H9 (cell line): ENCODE data around the gene HOMER1. TPM values are rescaled to one million over a fixed set of nuclear protein-coding genes. Genes with fewer than 3 reads are reported as not detected.

Experiments used
- DNase-seq: peaks from one replicate; pipeline ENCODE4 v3.0.0-alpha.2; 2017
- H2AFZ ChIP-seq: one replicate; pipeline ENCODE4 v1.6.1; 2013; ENCODE audit warnings: mild to moderate bottlenecking, low read length, control low read depth, moderate library complexity
- H2AK5ac ChIP-seq: 2 replicates; pipeline ENCODE4 v1.6.1; 2013; ENCODE audit warnings: low read length, control low read depth, mixed read lengths; ENCODE audit not compliant: insufficient read length
- H2BK120ac ChIP-seq: one replicate; pipeline ENCODE4 v1.6.1; 2013; ENCODE audit warnings: low read depth, mild to moderate bottlenecking, low read length, control low read depth, inconsistent platforms; ENCODE audit not compliant: poor library complexity, severe bottlenecking
- H2BK12ac ChIP-seq: 2 replicates; pipeline ENCODE4 v1.6.1; 2013; ENCODE audit warnings: low read length, control low read depth, mixed read lengths, low read depth; ENCODE audit not compliant: insufficient read length
- H2BK15ac ChIP-seq: 2 replicates; pipeline ENCODE4 v1.6.1; 2013; ENCODE audit warnings: low read depth, low read length, control low read depth
- H2BK20ac ChIP-seq: one replicate; pipeline ENCODE4 v1.6.1; 2013; ENCODE audit warnings: low read depth, mild to moderate bottlenecking, low read length, control low read depth, inconsistent platforms; ENCODE audit not compliant: poor library complexity, severe bottlenecking
- H2BK5ac ChIP-seq: 2 replicates; pipeline ENCODE4 v1.6.1; 2013; ENCODE audit warnings: low read length, control low read depth, mixed read lengths; ENCODE audit not compliant: insufficient read length
- H3K14ac ChIP-seq: 2 replicates; pipeline ENCODE4 v1.6.1; 2013; ENCODE audit warnings: low read length, control low read depth; ENCODE audit not compliant: insufficient read depth
- H3K18ac ChIP-seq: 2 replicates; pipeline ENCODE4 v1.6.1; 2013; ENCODE audit warnings: low read depth, mild to moderate bottlenecking, mixed read lengths, low read length, control low read depth; ENCODE audit not compliant: insufficient read length
- H3K23ac ChIP-seq: 2 replicates; pipeline ENCODE4 v1.6.1; 2013; ENCODE audit warnings: low read length, control low read depth, mixed read lengths, low read depth; ENCODE audit not compliant: insufficient read length
- H3K23me2 ChIP-seq: 2 replicates; pipeline ENCODE4 v1.6.1; 2013; ENCODE audit warnings: low read depth, mild to moderate bottlenecking, mixed read lengths, low read length, control low read depth; ENCODE audit not compliant: insufficient read length, poor library complexity, severe bottlenecking
- H3K27ac ChIP-seq: 2 replicates; pipeline ENCODE4 v1.5.1; 2013; ENCODE audit warnings: low read length, control low read depth, mixed read lengths, low read depth; ENCODE audit not compliant: insufficient read length
- H3K27me3 ChIP-seq: 2 replicates; pipeline ENCODE4 v1.6.1; 2013; ENCODE audit warnings: low read length, control low read depth, inconsistent platforms; ENCODE audit not compliant: insufficient read depth
- H3K4ac ChIP-seq: 2 replicates; pipeline ENCODE4 v1.6.1; 2013; ENCODE audit warnings: low read depth, mild to moderate bottlenecking, control low read depth, inconsistent platforms, low read length, moderate library complexity
- H3K4me1 ChIP-seq: 2 replicates; pipeline ENCODE4 v1.6.1; 2013; ENCODE audit warnings: low read length, control low read depth, inconsistent platforms; ENCODE audit not compliant: insufficient read depth
- H3K4me2 ChIP-seq: 2 replicates; pipeline ENCODE4 v1.6.1; 2013; ENCODE audit warnings: low read length, control low read depth, mixed read lengths; ENCODE audit not compliant: insufficient read length, insufficient read depth
- H3K56ac ChIP-seq: 2 replicates; pipeline ENCODE4 v1.6.1; 2013; ENCODE audit warnings: low read depth, mild to moderate bottlenecking, mixed read lengths, low read length, control low read depth; ENCODE audit not compliant: insufficient read length
- H3K79me1 ChIP-seq: 2 replicates; pipeline ENCODE4 v1.6.1; 2013; ENCODE audit warnings: low read depth, mild to moderate bottlenecking, moderate library complexity, low read length, control low read depth, inconsistent platforms; ENCODE audit not compliant: insufficient read depth, poor library complexity, severe bottlenecking
- H3K79me2 ChIP-seq: 2 replicates; pipeline ENCODE4 v1.6.1; 2013; ENCODE audit warnings: low read length, control low read depth, inconsistent platforms; ENCODE audit not compliant: insufficient read depth
- H3K9ac ChIP-seq: 2 replicates; pipeline ENCODE4 v1.6.1; 2013; ENCODE audit warnings: low read length, control low read depth, mixed read lengths; ENCODE audit not compliant: insufficient read length; ENCODE audit errors: extremely low read depth
- H3K9me3 ChIP-seq: one replicate; pipeline ENCODE4 v1.6.1; 2013; ENCODE audit warnings: low read depth, low read length, inconsistent platforms; ENCODE audit not compliant: control insufficient read depth
- H3T11ph ChIP-seq: one replicate; pipeline ENCODE4 v1.6.1; 2013; ENCODE audit warnings: mild to moderate bottlenecking, low read length, control low read depth, inconsistent platforms
- H4K20me1 ChIP-seq: one replicate; pipeline ENCODE4 v1.6.1; 2013; ENCODE audit not compliant: control insufficient read depth, insufficient read length, insufficient read depth
- H4K5ac ChIP-seq: 2 replicates; pipeline ENCODE4 v1.6.1; 2013; ENCODE audit warnings: low read depth, mild to moderate bottlenecking, mixed read lengths, low read length, control low read depth; ENCODE audit not compliant: insufficient read length
- H4K8ac ChIP-seq: replicated peaks from 2 replicates; pipeline ENCODE4 v1.6.1; 2013; ENCODE audit warnings: low read length, control low read depth, mixed read lengths, low read depth; ENCODE audit not compliant: insufficient read length
- H4K91ac ChIP-seq: 2 replicates; pipeline ENCODE4 v1.6.1; 2013; ENCODE audit warnings: low read depth, mild to moderate bottlenecking, moderate library complexity, mixed read lengths, low read length, control low read depth; ENCODE audit not compliant: insufficient read length
- H3K27ac Mint-ChIP-seq, 3 experiments: 2 replicates in 2 of 3; 3 replicates in 1 of 3; pipeline ENCODE4 v1.8.0; 2020 to 2021; ENCODE audit warnings: mixed read lengths in 3 of 3, mild to moderate bottlenecking in 1 of 3, moderate library complexity in 1 of 3
- H3K27me3 Mint-ChIP-seq: 2 replicates; pipeline ENCODE4 v1.8.0; 2021; ENCODE audit warnings: low read depth, mild to moderate bottlenecking, moderate library complexity, mixed read lengths
- H3K36me3 Mint-ChIP-seq, 3 experiments: 2 replicates in 2 of 3; 3 replicates in 1 of 3; pipeline ENCODE4 v1.8.0; 2020 to 2021; ENCODE audit warnings: low read depth in 3 of 3, mixed read lengths in 3 of 3; ENCODE audit not compliant: insufficient read depth in 1 of 3
- H3K4me1 Mint-ChIP-seq, 2 experiments: 2 replicates each; pipeline ENCODE4 v1.8.0; 2020; ENCODE audit warnings: mixed read lengths in 2 of 2
- H3K4me3 Mint-ChIP-seq, 2 experiments: 2 replicates in 1 of 2; 3 replicates in 1 of 2; pipeline ENCODE4 v1.8.0; 2020 to 2021; ENCODE audit warnings: mild to moderate bottlenecking in 2 of 2, mixed read lengths in 2 of 2, moderate library complexity in 1 of 2
- H3K9me3 Mint-ChIP-seq, 2 experiments: 2 replicates in 1 of 2; 3 replicates in 1 of 2; pipeline ENCODE4 v1.8.0; 2020; ENCODE audit warnings: mild to moderate bottlenecking in 2 of 2, mixed read lengths in 2 of 2, moderate library complexity in 1 of 2
- WGBS: extraction: QIAGEN DNeasy Blood & Tissue Kit; methylation state at CpG from one replicate; pipeline ENCODE4 v1.1.7; 2013; ENCODE audit warnings: missing lambda C conversion rate, low lambda C conversion rate, mixed read lengths; ENCODE audit not compliant: insufficient read length; ENCODE audit errors: extremely low coverage; 5-methylcytosine and 5-hydroxymethylcytosine counted together
- total RNA-seq: library from RNA; stranded (reverse); gene quantifications from 2 replicates; pipeline ENCODE4 v1.2.1, GENCODE V29; 2021
- TF ChIP-seq, protein P1 (sequence below): fragments of 200-600 bp; sonication (generic); conservative IDR thresholded peaks from 3 replicates; pipeline ENCODE4 v1.8.0; 2021; ENCODE audit warnings: antibody characterized with exemption, mild to moderate bottlenecking

Gene HOMER1
- total RNA-seq, 1 experiment from 2014 or later: 39.5 TPM

DNA sequence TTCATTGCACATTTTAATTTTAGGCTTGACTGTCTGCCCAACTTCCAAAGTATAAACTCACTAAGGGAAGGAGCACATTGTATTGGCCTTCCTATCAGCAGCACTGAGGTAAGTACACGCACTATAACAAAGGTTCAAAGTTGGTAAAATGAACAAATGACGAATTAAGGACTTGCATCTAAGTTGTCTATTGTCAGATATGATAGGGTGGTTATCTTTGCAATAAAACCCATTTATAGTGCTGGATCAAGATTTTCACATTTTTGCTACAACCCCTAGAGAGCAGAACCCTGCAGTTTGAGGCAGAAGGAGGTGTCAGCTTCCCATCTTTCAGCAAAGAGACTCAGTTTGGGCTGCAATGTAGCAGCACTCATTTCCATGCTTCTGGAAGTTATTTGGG, 5.1 kb downstream of the HOMER1 start:
- no peak overlapping the region for H3K56ac ChIP-seq
- TF ChIP-seq, protein P1, sequence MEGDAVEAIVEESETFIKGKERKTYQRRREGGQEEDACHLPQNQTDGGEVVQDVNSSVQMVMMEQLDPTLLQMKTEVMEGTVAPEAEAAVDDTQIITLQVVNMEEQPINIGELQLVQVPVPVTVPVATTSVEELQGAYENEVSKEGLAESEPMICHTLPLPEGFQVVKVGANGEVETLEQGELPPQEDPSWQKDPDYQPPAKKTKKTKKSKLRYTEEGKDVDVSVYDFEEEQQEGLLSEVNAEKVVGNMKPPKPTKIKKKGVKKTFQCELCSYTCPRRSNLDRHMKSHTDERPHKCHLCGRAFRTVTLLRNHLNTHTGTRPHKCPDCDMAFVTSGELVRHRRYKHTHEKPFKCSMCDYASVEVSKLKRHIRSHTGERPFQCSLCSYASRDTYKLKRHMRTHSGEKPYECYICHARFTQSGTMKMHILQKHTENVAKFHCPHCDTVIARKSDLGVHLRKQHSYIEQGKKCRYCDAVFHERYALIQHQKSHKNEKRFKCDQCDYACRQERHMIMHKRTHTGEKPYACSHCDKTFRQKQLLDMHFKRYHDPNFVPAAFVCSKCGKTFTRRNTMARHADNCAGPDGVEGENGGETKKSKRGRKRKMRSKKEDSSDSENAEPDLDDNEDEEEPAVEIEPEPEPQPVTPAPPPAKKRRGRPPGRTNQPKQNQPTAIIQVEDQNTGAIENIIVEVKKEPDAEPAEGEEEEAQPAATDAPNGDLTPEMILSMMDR: no peak

More for the DNA sequence above, 5.1 kb downstream of the HOMER1 start:
- WGBS: no CpG with 5 or more reads among the region's 2 CpGs
- peaks cover 14% of the 10 kb centered on the region for H3K23me2 ChIP-seq
- no peak overlapping the region for H2BK20ac ChIP-seq
- DNase-seq: no peak
- no peak overlapping the region for H3K23ac ChIP-seq
- H3K4me3 Mint-ChIP-seq: peak overlapping the region; percentile 17 to 70; a peak in 4 of 5 replicates
- peaks cover 10% of the 10 kb centered on the region for H3K4me1 ChIP-seq
- H3K27ac Mint-ChIP-seq: peak overlapping the region in 1 of 3 experiments; percentile 76; a peak in 2 of 7 replicates
- no peak overlapping the region for H3K27ac ChIP-seq
- H3K79me2 ChIP-seq: peaks cover 42% of the 10 kb centered on the region; the same call in 1 of the 2 replicates
- H2AFZ ChIP-seq: no peak overlapping the region
- no peaks in the 10 kb centered on the region for H4K20me1 ChIP-seq
- no peak overlapping the region for H3K18ac ChIP-seq
- no peak overlapping the region for H3K14ac ChIP-seq
- no peaks in the 10 kb centered on the region for H3K27me3 ChIP-seq
- no peak overlapping the region for H4K91ac ChIP-seq
- no peak overlapping the region for H3K9ac ChIP-seq
- H3T11ph ChIP-seq: no peak overlapping the region
- no peak overlapping the region for H2BK12ac ChIP-seq
- no peak overlapping the region for H2AK5ac ChIP-seq
- peaks cover 56 to 66% of the 10 kb centered on the region in 2 experiments for H3K4me1 Mint-ChIP-seq
- H3K4ac ChIP-seq: no peak overlapping the region
- H3K4me2 ChIP-seq: peak overlapping the region; percentile 19
- no peak overlapping the region for H4K5ac ChIP-seq
- H3K9me3 Mint-ChIP-seq: no peaks in the 10 kb centered on the region; a peak in 1 of 5 replicates
- no peak overlapping the region for H2BK15ac ChIP-seq
- peaks cover 5% of the 10 kb centered on the region for H3K79me1 ChIP-seq
- no peak overlapping the region for H4K8ac ChIP-seq
- H3K36me3 Mint-ChIP-seq: peaks cover 0 to under 1% (median 0%) of the 10 kb centered on the region in 3 experiments; a peak in 2 of 7 replicates
- H3K9me3 ChIP-seq: no peaks in the 10 kb centered on the region
- no peak overlapping the region for H2BK5ac ChIP-seq
- H3K27me3 Mint-ChIP-seq: no peaks in the 10 kb centered on the region
- no peak overlapping the region for H2BK120ac ChIP-seq
